Mucosa of descending colon (tissue), 3 donors: Measurements from ENCODE around the gene KIAA0586. TPM values are rescaled to one million over a fixed set of nuclear protein-coding genes. Genes with fewer than 3 reads are reported as not detected.

Experiments used
- ATAC-seq: fragments of 200-7000 bp; cut with Tn5 transposase; one replicate; pipeline ENCODE4 v1.9.1; 2020; ENCODE audit warnings: mild to moderate bottlenecking, moderate library complexity
- DNase-seq, 3 donors: peaks; one replicate each; pipeline ENCODE4 v3.0.0-alpha.2; 2020
- H3K36me3 ChIP-seq: fragments of 200-600 bp; one replicate; pipeline ENCODE4 v1.8.0; 2021; ENCODE audit warnings: low read depth, mild to moderate bottlenecking
- H3K4me1 ChIP-seq: fragments of 200-600 bp; one replicate; pipeline ENCODE4 v1.8.0; 2021; ENCODE audit warnings: low read depth, mild to moderate bottlenecking
- H3K4me3 ChIP-seq: fragments of 200-600 bp; one replicate; pipeline ENCODE4 v1.8.0; 2021; ENCODE audit warnings: mild to moderate bottlenecking
- H3K9me3 ChIP-seq: fragments of 200-600 bp; one replicate; pipeline ENCODE4 v1.8.0; 2021; ENCODE audit warnings: mild to moderate bottlenecking
- CTCF ChIP-seq: fragments of 200-600 bp; IDR thresholded peaks from one replicate; pipeline ENCODE4 v1.8.0; 2022; ENCODE audit warnings: antibody characterized with exemption, mild to moderate bottlenecking
- intact Hi-C, 2 donors: fragments of 100-400 bp; cut with DNase I in 1 of 2; cut with micrococcal nuclease in 1 of 2; formaldehyde crosslinking; loops; one replicate each; pipeline versions ENCODE4 v1.11.0 to v1.11.1; 2022; cut with DNase I, micrococcal nuclease
- total RNA-seq, 3 donors: library from RNA; stranded (reverse); fragmentation: NEBNext Ultra II Directional in 2 of 3; extraction: Animal tissue kit (Norgen Biotek cat#: 25700) in 2 of 3; gene quantifications; one replicate each; pipeline versions ENCODE4 v1.2.1 to v1.2.4, GENCODE V29; 2021 to 2023
- donor health status: DM: no; HTN: no; CAD: no; lungs with moderate emphysema.
- donor health status: DM: no; HTN: no; CAD: no.
- donor health status: DM: no; HTN: yes; CAD: no.

Gene KIAA0586
- total RNA-seq, 3 donors from 2014 or later: 15.1 to 17.4 (median 17.4) TPM

- H3K36me3 ChIP-seq: no peaks in the 10 kb centered on the region
- ATAC-seq (no peak), DNase-seq (no peak)
- no peaks in the 10 kb centered on the region for H3K9me3 ChIP-seq
- no peak overlapping the region for H3K4me3 ChIP-seq
- no peaks in the 10 kb centered on the region for H3K4me1 ChIP-seq
- intact Hi-C loops: no loop called here
- TF ChIP-seq CTCF: no peak
These were observed 166.5 kb downstream of the KIAA0586 start for GRCh38 chr14:58593977-58594376.

DNA sequence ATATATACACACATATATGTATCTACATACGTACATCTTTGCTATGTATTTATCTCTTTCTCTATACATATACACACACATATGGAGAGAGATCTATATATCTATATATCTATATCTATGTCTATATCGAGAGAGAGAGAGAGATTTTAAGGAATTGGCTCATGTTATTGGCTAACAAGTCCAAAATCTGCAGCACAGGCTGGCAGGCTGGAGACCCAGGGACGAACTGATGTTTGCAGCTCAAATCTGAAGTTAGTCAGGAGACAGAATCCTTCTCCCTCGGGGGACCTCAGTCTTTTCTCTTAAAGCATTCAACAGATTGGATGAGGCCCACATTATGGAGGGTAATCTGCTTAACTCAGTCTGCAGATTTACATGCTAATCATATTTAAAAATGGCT is 169.5 kb downstream of the KIAA0586 start:
- ATAC-seq: no peak
- no peak for DNase-seq
- no peak for TF ChIP-seq CTCF
- H3K4me3 ChIP-seq: no peak overlapping the region
- intact Hi-C loops: no loop called here
- H3K4me1 ChIP-seq: no peaks in the 10 kb centered on the region
- H3K36me3 ChIP-seq: no peaks in the 10 kb centered on the region
- no peaks in the 10 kb centered on the region for H3K9me3 ChIP-seq

GRCh38 chr14:58598028-58598803 is 170.7 kb downstream of the KIAA0586 start:
- Histone ChIP-seq H3K36me3 (no peaks in the 10 kb centered on the region), H3K4me3 (no peak overlapping the region), H3K9me3 (no peaks in the 10 kb centered on the region), H3K4me1 (no peaks in the 10 kb centered on the region)
- ATAC-seq: no peak
- intact Hi-C loops: no loop called here
- TF ChIP-seq CTCF: no peak
- no peak for DNase-seq

DNA sequence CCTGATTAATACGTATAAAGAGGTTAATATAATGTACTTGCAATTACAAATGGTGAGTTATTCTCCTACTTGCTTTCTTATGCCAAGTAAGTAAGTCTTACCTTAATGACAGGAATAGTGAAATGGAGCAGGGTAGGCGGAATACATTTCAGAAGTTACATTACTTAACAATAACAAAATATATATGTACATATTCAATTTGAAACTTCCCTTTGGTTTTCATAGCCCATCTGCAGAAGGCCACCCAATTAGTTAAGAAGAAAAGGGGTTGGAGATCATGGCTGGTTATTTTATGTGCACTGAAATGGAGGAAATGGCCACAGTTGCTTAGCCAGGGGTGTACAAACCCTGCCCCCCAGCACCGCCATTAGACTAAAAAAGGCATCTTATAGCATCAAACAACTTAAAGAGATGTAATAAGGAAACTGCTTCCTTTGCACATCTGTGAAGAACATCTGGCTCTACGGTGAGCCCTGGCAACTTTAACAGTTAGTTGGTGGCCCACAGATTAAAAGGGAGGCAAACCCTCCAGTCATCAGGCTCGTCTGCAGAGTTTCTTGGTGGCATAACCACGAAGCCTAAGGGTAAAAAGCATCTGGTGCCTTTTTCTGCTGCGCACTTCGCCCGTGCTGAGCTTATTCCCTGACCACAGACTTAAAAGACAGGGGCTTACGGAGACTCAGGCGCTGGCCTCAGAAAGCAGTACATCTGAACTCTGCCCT is 171.4 kb downstream of the KIAA0586 start:
- Histone ChIP-seq H3K36me3 (no peaks in the 10 kb centered on the region), H3K9me3 (no peaks in the 10 kb centered on the region), H3K4me1 (no peaks in the 10 kb centered on the region), H3K4me3 (no peak overlapping the region)
- TF ChIP-seq CTCF: no peak
- ATAC-seq: no peak
- intact Hi-C loops: no loop called here
- DNase-seq: no peak

DNA sequence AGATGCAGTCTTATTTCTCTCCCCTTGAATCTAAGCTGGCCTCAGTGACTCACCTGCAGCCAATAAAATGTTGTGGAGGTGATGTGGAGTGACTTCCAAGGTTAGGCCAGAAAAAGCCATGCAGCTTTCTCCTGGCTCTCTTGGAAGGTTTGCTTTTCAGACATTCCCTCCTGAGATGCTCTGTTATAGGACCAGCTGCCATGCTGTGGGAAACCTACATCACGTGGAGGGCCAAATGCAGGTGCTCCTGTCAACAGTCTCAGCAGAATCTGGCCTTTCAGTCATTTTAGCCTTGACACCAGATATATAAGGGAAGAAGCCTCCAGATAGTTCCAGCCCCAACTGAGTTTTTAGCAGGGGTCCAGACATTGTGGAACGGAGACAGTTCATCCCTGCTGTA is 172.2 kb downstream of the KIAA0586 start:
- Histone ChIP-seq H3K4me1 (no peaks in the 10 kb centered on the region), H3K9me3 (no peaks in the 10 kb centered on the region)
- ATAC-seq: no peak

More for the DNA sequence above, 172.2 kb downstream of the KIAA0586 start:
- Histone ChIP-seq H3K4me3 (no peak overlapping the region), H3K36me3 (no peaks in the 10 kb centered on the region)
- intact Hi-C loops: no loop called here
- no peak for TF ChIP-seq CTCF
- no peak for DNase-seq

Other genes starting within 250 kb of the KIAA0586 start
- 10 to 100 TPM; 53.1 to 56.5 (median 54.1) TPM for gene ACTR10, start 227.6 kb upstream of the KIAA0586 start, total RNA-seq
- gene PSMA3, start 182.9 kb upstream of the KIAA0586 start, total RNA-seq: 100 to 1,000 TPM in 2 of 3 donors, 10 to 100 TPM in 1; 93.2 to 124 (median 105) TPM
- 10 to 100 TPM; 26.3 to 34.6 (median 30.5) TPM for gene ARID4A, start 129.2 kb upstream of the KIAA0586 start, total RNA-seq
- 1 to 10 TPM in 1 of 3 donors, not detected in 2; 1.0 TPM for gene TOMM20L, start 31.8 kb upstream of the KIAA0586 start, total RNA-seq
- 10 to 100 TPM; 18.5 to 35.6 (median 22.2) TPM for gene TIMM9, start 188 bp upstream of the KIAA0586 start, total RNA-seq
- 1 to 10 TPM; 2.3 to 7.2 (median 3.0) TPM for gene DACT1, start 210.2 kb downstream of the KIAA0586 start, total RNA-seq